SU-DHL-6 (cell line): ENCODE results near the gene DAG1.

Experiments used
- H2AFZ ChIP-seq: fragments of 200-600 bp; sonication (generic); 2 replicates; pipeline ENCODE4 v1.6.1; 2014; ENCODE audit warnings: low read depth, mild to moderate bottlenecking, moderate library complexity, mixed read lengths, antibody characterized with exemption, low read length; ENCODE audit not compliant: severe bottlenecking
- H3F3A ChIP-seq: fragments of 200-600 bp; shearing (Covaris generic); 2 replicates; pipeline ENCODE4 v1.6.0; 2016; ENCODE audit warnings: antibody characterized with exemption, mild to moderate bottlenecking; ENCODE audit not compliant: insufficient read depth
- H3K27ac ChIP-seq: fragments of 200-600 bp; sonication (generic); 2 replicates; pipeline ENCODE4 v1.5.1; 2016; ENCODE audit warnings: low read depth, mild to moderate bottlenecking, low read length, moderate library complexity, mixed read lengths
- H3K27me3 ChIP-seq: fragments of 200-600 bp; sonication (generic), shearing (Covaris generic); 2 replicates; pipeline ENCODE4 v1.6.0; 2014; ENCODE audit warnings: mild to moderate bottlenecking, low read length
- H3K36me3 ChIP-seq: fragments of 200-600 bp; sonication (generic); 2 replicates; pipeline ENCODE4 v1.6.1; 2014; ENCODE audit warnings: mild to moderate bottlenecking, low read length, mixed read lengths
- H3K4me2 ChIP-seq: fragments of 300-600, 200-600 bp; shearing (Covaris generic), sonication (generic); 2 replicates; pipeline ENCODE4 v1.6.0; 2014; ENCODE audit warnings: low read length, low read depth, mild to moderate bottlenecking; ENCODE audit not compliant: poor library complexity, severe bottlenecking
- H3K4me3 ChIP-seq: fragments of 200-600 bp; sonication (generic); 2 replicates; pipeline ENCODE4 v1.5.1; 2014; ENCODE audit warnings: antibody characterized with exemption, low read length, mild to moderate bottlenecking, mixed read lengths; ENCODE audit not compliant: insufficient read depth, poor library complexity, severe bottlenecking
- H3K79me2 ChIP-seq: fragments of 200-600 bp; sonication (generic); 2 replicates; pipeline ENCODE4 v1.6.1; 2014; ENCODE audit warnings: mild to moderate bottlenecking, low read length, moderate library complexity; ENCODE audit not compliant: insufficient read depth
- H3K9ac ChIP-seq: fragments of 200-600 bp; sonication (generic); 2 replicates; pipeline ENCODE4 v1.7.0; 2014; ENCODE audit warnings: mild to moderate bottlenecking, low read length
- H3K9me2 ChIP-seq: fragments of 200-600 bp; sonication (generic); replicated peaks from 2 replicates; pipeline ENCODE4 v1.6.1; 2014; ENCODE audit warnings: low read length; ENCODE audit not compliant: insufficient read depth
- H3K9me3 ChIP-seq: fragments of 200-600 bp; sonication (generic); 2 replicates; pipeline ENCODE4 v1.6.1; 2014; ENCODE audit warnings: low read length, mixed read lengths; ENCODE audit not compliant: insufficient read depth
- H4K20me1 ChIP-seq: fragments of 200-600 bp; sonication (generic); 2 replicates; pipeline ENCODE4 v1.6.1; 2014; ENCODE audit warnings: low read depth, mild to moderate bottlenecking, antibody characterized with exemption, low read length, moderate library complexity, mixed read lengths
- CTCF ChIP-seq: fragments of 200-600 bp; sonication (generic); IDR thresholded peaks from one replicate; pipeline ENCODE4 v1.5.1; 2017; ENCODE audit warnings: antibody characterized with exemption, mild to moderate bottlenecking, low read length, moderate library complexity; ENCODE audit not compliant: insufficient read depth, poor library complexity, severe bottlenecking
- EZH2phosphoT487 ChIP-seq: fragments of 200-600 bp; sonication (generic), shearing (Covaris generic); conservative IDR thresholded peaks from 2 replicates; pipeline ENCODE4 v1.6.1; 2018; ENCODE audit warnings: mild to moderate bottlenecking, antibody characterized with exemption, low read length, moderate library complexity, mixed read lengths

Gene DAG1

GRCh38 chr3:49539659-49540560, 69.8 kb downstream of the DAG1 start:
- Histone ChIP-seq H3K4me3 (peak overlapping the region; percentile 53), H3K27me3 (no peaks in the 10 kb centered on the region), H3K9ac (peak overlapping the region; percentile 59), H4K20me1 (no peaks in the 10 kb centered on the region), H3K9me2 (no peaks in the 10 kb centered on the region), H2AFZ (peak overlapping the region; percentile 93), H3K36me3 (no peaks in the 10 kb centered on the region), H3K9me3 (no peaks in the 10 kb centered on the region), H3K79me2 (no peaks in the 10 kb centered on the region), H3F3A (no peaks in the 10 kb centered on the region), H3K4me2 (peak overlapping the region; percentile 61), H3K27ac (0 out of 2 replicates have a peak overlapping the region, but pooled peaks have one; percentile 21)
- TF ChIP-seq EZH2phosphoT487, result no peak
- peak; percentile 88 for TF ChIP-seq CTCF

GRCh38 chr3:49552087-49552486, 82.0 kb downstream of the DAG1 start:
- H3K27ac ChIP-seq, result no peak overlapping the region
- H3K4me3 ChIP-seq, result no peak overlapping the region
- H3K36me3 ChIP-seq, result no peaks in the 10 kb centered on the region
- no peak for TF ChIP-seq EZH2phosphoT487
- TF ChIP-seq CTCF, result no peak
- H3K9me2 ChIP-seq, result no peaks in the 10 kb centered on the region
- H4K20me1 ChIP-seq, result no peaks in the 10 kb centered on the region
- no peaks in the 10 kb centered on the region for H3F3A ChIP-seq
- H3K79me2 ChIP-seq, result no peaks in the 10 kb centered on the region
- no peak overlapping the region for H2AFZ ChIP-seq
- no peaks in the 10 kb centered on the region for H3K9me3 ChIP-seq
- H3K27me3 ChIP-seq, result no peaks in the 10 kb centered on the region
- H3K4me2 ChIP-seq, result no peak overlapping the region
- H3K9ac ChIP-seq, result no peak overlapping the region

- no peak for TF ChIP-seq EZH2phosphoT487
- TF ChIP-seq CTCF, result no peak
- Histone ChIP-seq H3K9me3 (no peaks in the 10 kb centered on the region), H3K9me2 (no peaks in the 10 kb centered on the region), H3K36me3 (no peaks in the 10 kb centered on the region), H4K20me1 (no peaks in the 10 kb centered on the region), H3K4me3 (peak overlapping the region; percentile 63), H3K4me2 (peak overlapping the region; percentile 76), H2AFZ (no peak overlapping the region), H3F3A (no peaks in the 10 kb centered on the region), H3K9ac (peak overlapping the region; percentile 79), H3K27me3 (no peaks in the 10 kb centered on the region), H3K27ac (no peak overlapping the region), H3K79me2 (no peaks in the 10 kb centered on the region)
These were observed 83.2 kb downstream of the DAG1 start for GRCh38 chr3:49553324-49553691.
